Natural killer cell (primary cell): ENCODE data around the gene VEGFB. TPM values are rescaled to one million over a fixed set of nuclear protein-coding genes. Genes with fewer than 3 reads are reported as not detected.

ENCODE experiments used
- ATAC-seq, 3 donors: fragments of 150-1000 bp in 2 of 3; fragments of 200-7000 bp in 1 of 3; cut with Tn5 transposase; 1 replicate in 1 of 3; 2 replicates in 2 of 3; pipeline ENCODE4 v1.10.0; 2021; ENCODE audit warnings: mild to moderate bottlenecking in 2 of 3, moderate library complexity in 2 of 3
- DNase-seq, 2 donors: peaks; one replicate each; pipeline versions ENCODE4 v3.0.0 to v3.0.0-alpha.2; 2013 to 2021; ENCODE audit warnings: mixed read lengths in 1 of 2
- H3K27ac ChIP-seq: one replicate; pipeline ENCODE4 v1.5.1; 2013; ENCODE audit warnings: mild to moderate bottlenecking, low read length
- H3K27me3 ChIP-seq: one replicate; pipeline ENCODE4 v1.6.1; 2013; ENCODE audit warnings: low read length; ENCODE audit not compliant: control insufficient read depth, insufficient read depth
- H3K36me3 ChIP-seq: one replicate; pipeline ENCODE4 v1.6.1; 2013; ENCODE audit warnings: low read length; ENCODE audit not compliant: control insufficient read depth, insufficient read depth
- H3K4me1 ChIP-seq: one replicate; pipeline ENCODE4 v1.6.1; 2013; ENCODE audit warnings: low read length; ENCODE audit not compliant: control insufficient read depth, insufficient read depth
- H3K4me3 ChIP-seq: one replicate; pipeline ENCODE4 v1.5.1; 2013; ENCODE audit warnings: low read length
- H3K9me3 ChIP-seq: one replicate; pipeline ENCODE4 v1.6.1; 2013; ENCODE audit warnings: low read length; ENCODE audit not compliant: control insufficient read depth, insufficient read depth
- H3K27ac Mint-ChIP-seq, 2 donors: one replicate each; pipeline ENCODE4 v1.8.0; 2022; ENCODE audit warnings: mild to moderate bottlenecking in 2 of 2, mixed read lengths in 2 of 2, moderate library complexity in 1 of 2
- H3K27me3 Mint-ChIP-seq, 2 donors: one replicate each; pipeline ENCODE4 v1.8.0; 2022; ENCODE audit warnings: low read depth in 2 of 2, mixed read lengths in 2 of 2
- H3K36me3 Mint-ChIP-seq: one replicate; pipeline ENCODE4 v1.8.0; 2022; ENCODE audit warnings: mixed read lengths
- H3K4me1 Mint-ChIP-seq, 2 donors: one replicate each; pipeline ENCODE4 v1.8.0; 2022; ENCODE audit warnings: mixed read lengths in 2 of 2
- H3K4me3 Mint-ChIP-seq: one replicate; pipeline ENCODE4 v1.8.0; 2022; ENCODE audit warnings: mild to moderate bottlenecking, moderate library complexity, mixed read lengths
- H3K9me3 Mint-ChIP-seq, 2 donors: one replicate each; pipeline ENCODE4 v1.8.0; 2022; ENCODE audit warnings: mixed read lengths in 2 of 2
- CTCF ChIP-seq: fragments of 200-600 bp; IDR thresholded peaks from one replicate; pipeline ENCODE4 v1.8.0; 2022; ENCODE audit warnings: antibody characterized with exemption
- WGBS: methylation state at CpG from one replicate; pipeline ENCODE4 v1.1.7; 2013; ENCODE audit warnings: missing lambda C conversion rate; ENCODE audit not compliant: insufficient coverage; 5-methylcytosine and 5-hydroxymethylcytosine counted together
- intact Hi-C: fragments of 100-400 bp; cut with micrococcal nuclease; formaldehyde crosslinking; loops from one replicate; pipeline ENCODE4 v1.14.2; 2022
- total RNA-seq, 4 donors: library from RNA; stranded (reverse); fragments of 120-200 nt in 1 of 4; gene quantifications; one replicate each; pipeline versions ENCODE4 v1.2.3 to v1.2.4, GENCODE V29; 2013 to 2022

Gene VEGFB
- total RNA-seq, 3 donors from 2014 or later (not counting 1 experiment from before 2014, with no cell fraction given), result 30.7 to 38.7 (median 37.3) TPM

GRCh38 chr11:64186492-64187165, 47.8 kb upstream of the VEGFB start:
- Mint-ChIP-seq H3K4me1 (peaks cover 6 to 31% of the 10 kb centered on the region in 2 donors), H3K36me3 (no peaks in the 10 kb centered on the region), H3K27me3 (no peaks in the 10 kb centered on the region), H3K4me3 (no peak overlapping the region), H3K27ac (no peak overlapping the region), H3K9me3 (no peaks in the 10 kb centered on the region)
- TF ChIP-seq CTCF, result no peak
- H3K4me3 ChIP-seq, result no peak overlapping the region
- no peaks in the 10 kb centered on the region for H3K27me3 ChIP-seq
- no peaks in the 10 kb centered on the region for H3K9me3 ChIP-seq
- DNase-seq, result peak in 1 of 2 donors; percentile 61
- no peaks in the 10 kb centered on the region for H3K36me3 ChIP-seq
- H3K4me1 ChIP-seq, result peaks cover 15% of the 10 kb centered on the region
- intact Hi-C loops, result loop anchor here (1.0 to 5.0 kb wide), 4 partner anchors 20 to 131 kb away; partner anchors contain the start of genes CATSPERZ, DNAJC4, FERMT3 and PRDX5
- peak overlapping the region; percentile 46 for H3K27ac ChIP-seq
- no peak for ATAC-seq
- WGBS, result under 1% methylated on average over 48 of the region's 48 CpGs

GRCh38 chr11:64192434-64192833, 42.0 kb upstream of the VEGFB start:
- Histone ChIP-seq H3K36me3 (peaks cover 44% of the 10 kb centered on the region), H3K27ac (no peak overlapping the region), H3K4me3 (no peak overlapping the region), H3K27me3 (no peaks in the 10 kb centered on the region), H3K9me3 (no peaks in the 10 kb centered on the region), H3K4me1 (peaks cover 3% of the 10 kb centered on the region)
- TF ChIP-seq CTCF, result no peak
- no peaks in the 10 kb centered on the region for H3K4me1 Mint-ChIP-seq
- no peak for ATAC-seq
- H3K9me3 Mint-ChIP-seq, result no peaks in the 10 kb centered on the region
- H3K36me3 Mint-ChIP-seq, result peaks cover 7% of the 10 kb centered on the region
- intact Hi-C loops, result no loop called here
- DNase-seq, result no peak
- no peak overlapping the region for H3K4me3 Mint-ChIP-seq
- WGBS, result 99% methylated on average over 5 of the region's 5 CpGs
- no peaks in the 10 kb centered on the region for H3K27me3 Mint-ChIP-seq
- no peak overlapping the region for H3K27ac Mint-ChIP-seq

- H3K4me1 Mint-ChIP-seq, result peaks cover 0 to 3% of the 10 kb centered on the region in 2 donors
- peaks cover 8% of the 10 kb centered on the region for H3K36me3 Mint-ChIP-seq
- DNase-seq (no peak), ATAC-seq (no peak)
- no peak overlapping the region for H3K27ac ChIP-seq
- no peak for TF ChIP-seq CTCF
- no peaks in the 10 kb centered on the region for H3K9me3 ChIP-seq
- no peak overlapping the region for H3K4me3 Mint-ChIP-seq
- no peak overlapping the region for H3K27ac Mint-ChIP-seq
- 86% methylated on average over 9 of the region's 9 CpGs for WGBS
- intact Hi-C loops, result no loop called here
- no peaks in the 10 kb centered on the region for H3K4me1 ChIP-seq
- no peaks in the 10 kb centered on the region for H3K27me3 ChIP-seq
- H3K9me3 Mint-ChIP-seq, result no peaks in the 10 kb centered on the region
- no peak overlapping the region for H3K4me3 ChIP-seq
- peaks cover 76% of the 10 kb centered on the region for H3K36me3 ChIP-seq
- no peaks in the 10 kb centered on the region for H3K27me3 Mint-ChIP-seq
These were observed 37.8 kb upstream of the VEGFB start for GRCh38 chr11:64196626-64197025.

- 76% methylated on average over 2 of the region's 2 CpGs for WGBS
- H3K4me1 Mint-ChIP-seq, result peaks cover 0 to 5% of the 10 kb centered on the region in 2 donors
These were observed 35.9 kb upstream of the VEGFB start for GRCh38 chr11:64198511-64198910.

More at GRCh38 chr11:64198511-64198910, 35.9 kb upstream of the VEGFB start:
- no peaks in the 10 kb centered on the region for H3K9me3 Mint-ChIP-seq
- Histone ChIP-seq H3K4me3 (no peak overlapping the region), H3K9me3 (no peaks in the 10 kb centered on the region), H3K36me3 (peaks cover 87% of the 10 kb centered on the region), H3K27ac (no peak overlapping the region), H3K27me3 (no peaks in the 10 kb centered on the region), H3K4me1 (no peaks in the 10 kb centered on the region)
- ATAC-seq, result no peak
- DNase-seq, result no peak
- H3K36me3 Mint-ChIP-seq, result peaks cover 13% of the 10 kb centered on the region
- H3K27me3 Mint-ChIP-seq, result no peaks in the 10 kb centered on the region
- H3K4me3 Mint-ChIP-seq, result no peak overlapping the region
- no peak for TF ChIP-seq CTCF
- no peak overlapping the region for H3K27ac Mint-ChIP-seq
- intact Hi-C loops, result no loop called here
